Neural cell (in vitro differentiated cells): ENCODE data around the gene MECR. TPM values are rescaled to one million over a fixed set of nuclear protein-coding genes. Genes with fewer than 3 reads are reported as not detected.

ENCODE experiments used
- H2AFZ ChIP-seq: fragments of 200-600, 300-800 bp; sonication (generic), shearing (Covaris generic); 2 replicates; pipeline ENCODE4 v1.6.0; 2014; ENCODE audit warnings: low read depth, mild to moderate bottlenecking, antibody characterized with exemption, low read length, moderate library complexity
- H3F3A ChIP-seq: fragments of 200-600 bp; shearing (Covaris generic); 2 replicates; pipeline ENCODE4 v1.6.1; 2016; ENCODE audit warnings: mild to moderate bottlenecking, moderate library complexity, mixed read lengths, antibody characterized with exemption, low read length; ENCODE audit not compliant: insufficient read depth, poor library complexity, severe bottlenecking
- H3K27ac ChIP-seq: fragments of 200-600, 300-800 bp; sonication (generic), shearing (Covaris generic); 2 replicates; pipeline ENCODE4 v1.5.1; 2014; ENCODE audit warnings: mild to moderate bottlenecking, low read length, moderate library complexity
- H3K27me3 ChIP-seq: fragments of 300-800, 200-600 bp; sonication (generic), shearing (Covaris generic); 2 replicates; pipeline ENCODE4 v1.6.0; 2014; ENCODE audit warnings: mild to moderate bottlenecking, low read depth, low read length, moderate library complexity; ENCODE audit not compliant: insufficient read depth
- H3K36me3 ChIP-seq: fragments of 300-800, 200-600 bp; sonication (generic), shearing (Covaris generic); 2 replicates; pipeline ENCODE4 v1.5.1; 2014; ENCODE audit warnings: mild to moderate bottlenecking, antibody characterized with exemption, low read length, moderate library complexity; ENCODE audit not compliant: insufficient read depth
- H3K4me2 ChIP-seq: fragments of 300-800, 200-600 bp; sonication (generic), shearing (Covaris generic); 2 replicates; pipeline ENCODE4 v1.6.0; 2014; ENCODE audit warnings: mild to moderate bottlenecking, low read length
- H3K4me3 ChIP-seq: fragments of 300-800, 200-600 bp; sonication (generic), shearing (Covaris generic); 2 replicates; pipeline ENCODE4 v1.5.1; 2014; ENCODE audit warnings: mild to moderate bottlenecking, low read length, moderate library complexity
- H3K79me2 ChIP-seq: fragments of 200-600 bp; shearing (Covaris generic); replicated peaks from 2 replicates; pipeline ENCODE4 v1.6.0; 2014; ENCODE audit warnings: mild to moderate bottlenecking, low read length, moderate library complexity; ENCODE audit not compliant: insufficient read depth
- H3K9ac ChIP-seq: fragments of 300-800, 200-600 bp; sonication (generic), shearing (Covaris generic); 2 replicates; pipeline ENCODE4 v1.6.1; 2016; ENCODE audit warnings: mild to moderate bottlenecking, low read length, mixed read lengths
- H3K9me2 ChIP-seq: fragments of 200-600 bp; shearing (Covaris generic); 2 replicates; pipeline ENCODE4 v1.6.1; 2016; ENCODE audit warnings: mild to moderate bottlenecking, low read length, mixed read lengths; ENCODE audit not compliant: insufficient read depth
- H3K9me3 ChIP-seq: fragments of 200-600, 300-800 bp; sonication (generic), shearing (Covaris generic); 2 replicates; pipeline ENCODE4 v1.6.1; 2016; ENCODE audit warnings: mild to moderate bottlenecking, mixed run types, low read length, moderate library complexity, mixed read lengths
- H4K20me1 ChIP-seq: fragments of 200-600 bp; shearing (Covaris generic); 2 replicates; pipeline ENCODE4 v1.6.1; 2016; ENCODE audit warnings: mild to moderate bottlenecking, mixed run types; ENCODE audit not compliant: insufficient read depth
- CTCF ChIP-seq: fragments of 450-650 bp; IDR thresholded peaks from 2 replicates; pipeline ENCODE4 v1.5.1; 2014; ENCODE audit warnings: antibody characterized with exemption, mild to moderate bottlenecking, moderate library complexity; ENCODE audit not compliant: poor library complexity, severe bottlenecking
- EP300 ChIP-seq: fragments of 450-650 bp; conservative IDR thresholded peaks from 2 replicates; pipeline ENCODE4 v1.6.1; 2014; ENCODE audit warnings: antibody characterized with exemption, mild to moderate bottlenecking, moderate library complexity; ENCODE audit not compliant: poor library complexity, severe bottlenecking
- EZH2 ChIP-seq: fragments of 200-600, 300-800 bp; shearing (Covaris generic), sonication (generic); IDR thresholded peaks from 2 replicates; pipeline ENCODE4 v1.6.1; 2014; ENCODE audit warnings: antibody characterized with exemption, low read length, borderline replicate concordance, mild to moderate bottlenecking; ENCODE audit not compliant: insufficient read depth, poor library complexity, severe bottlenecking
- POLR2AphosphoS5 ChIP-seq: IDR thresholded peaks from 2 replicates; pipeline ENCODE4 v1.6.1; 2012
- RAD21 ChIP-seq: fragments of 450-650 bp; conservative IDR thresholded peaks from 2 replicates; pipeline ENCODE4 v1.6.1; 2014; ENCODE audit warnings: antibody characterized with exemption, mild to moderate bottlenecking, moderate library complexity
- SMC3 ChIP-seq: fragments of 450-650 bp; conservative IDR thresholded peaks from 2 replicates; pipeline ENCODE4 v1.6.1; 2014; ENCODE audit warnings: antibody characterized with exemption, mild to moderate bottlenecking, moderate library complexity; ENCODE audit not compliant: poor library complexity
- TAF1 ChIP-seq: IDR thresholded peaks from 2 replicates; pipeline ENCODE4 v1.6.1; 2012; ENCODE audit warnings: low read depth
- polyA plus RNA-seq: library from polyadenylated mRNA; depleted of rRNA; stranded (reverse); fragments of >200 nt; gene quantifications from 2 replicates; pipeline ENCODE4 v1.2.3, GENCODE V29; 2014
- TF ChIP-seq, protein P1 (sequence below): IDR thresholded peaks from 2 replicates; pipeline ENCODE4 v1.6.1; 2012; ENCODE audit warnings: borderline replicate concordance

The MECR gene
- polyA plus RNA-seq, 1 donor from 2014 or later, result 14.0 TPM

GRCh38 chr1:29249170-29249691, 18.5 kb upstream of the MECR start:
- no peak overlapping the region for H3K27ac ChIP-seq
- H3K9me3 ChIP-seq, result no peaks in the 10 kb centered on the region
- no peak overlapping the region for H3K9ac ChIP-seq
- H3K79me2 ChIP-seq, result no peaks in the 10 kb centered on the region
- H3K4me3 ChIP-seq, result peak overlapping the region; percentile 22
- H3F3A ChIP-seq, result no peaks in the 10 kb centered on the region
- H3K9me2 ChIP-seq, result no peaks in the 10 kb centered on the region
- H3K4me2 ChIP-seq, result no peak overlapping the region
- no peaks in the 10 kb centered on the region for H3K27me3 ChIP-seq
- no peak for TF ChIP-seq RAD21
- TF ChIP-seq SMC3, result no peak
- H2AFZ ChIP-seq, result no peak overlapping the region
- no peaks in the 10 kb centered on the region for H3K36me3 ChIP-seq
- H4K20me1 ChIP-seq, result no peaks in the 10 kb centered on the region

DNA sequence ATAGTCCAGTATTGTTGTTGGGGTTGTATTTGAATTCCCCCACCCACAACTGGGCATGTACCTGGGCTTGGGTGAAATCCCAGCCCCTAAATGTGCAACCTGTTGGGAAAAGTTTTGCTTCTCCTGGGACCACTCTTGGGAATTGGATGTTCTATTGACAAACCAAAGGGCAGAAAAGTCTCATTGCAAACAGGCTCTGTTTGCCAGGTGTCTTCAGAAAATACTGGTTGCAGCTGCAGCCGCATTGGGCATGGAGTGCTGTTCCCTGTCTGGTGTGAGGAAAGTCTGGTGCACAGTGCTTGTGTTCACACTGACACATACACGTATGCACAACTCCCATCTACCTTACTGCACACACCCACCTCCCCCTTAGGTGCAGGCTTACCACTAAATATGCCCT, 17.7 kb upstream of the MECR start:
- no peaks in the 10 kb centered on the region for H3K9me3 ChIP-seq
- no peak overlapping the region for H2AFZ ChIP-seq
- no peaks in the 10 kb centered on the region for H4K20me1 ChIP-seq
- H3K36me3 ChIP-seq, result no peaks in the 10 kb centered on the region
- no peak overlapping the region for H3K4me2 ChIP-seq
- no peak overlapping the region for H3K27ac ChIP-seq
- no peaks in the 10 kb centered on the region for H3F3A ChIP-seq
- no peaks in the 10 kb centered on the region for H3K27me3 ChIP-seq
- H3K9me2 ChIP-seq, result no peaks in the 10 kb centered on the region
- TF ChIP-seq, protein P1, sequence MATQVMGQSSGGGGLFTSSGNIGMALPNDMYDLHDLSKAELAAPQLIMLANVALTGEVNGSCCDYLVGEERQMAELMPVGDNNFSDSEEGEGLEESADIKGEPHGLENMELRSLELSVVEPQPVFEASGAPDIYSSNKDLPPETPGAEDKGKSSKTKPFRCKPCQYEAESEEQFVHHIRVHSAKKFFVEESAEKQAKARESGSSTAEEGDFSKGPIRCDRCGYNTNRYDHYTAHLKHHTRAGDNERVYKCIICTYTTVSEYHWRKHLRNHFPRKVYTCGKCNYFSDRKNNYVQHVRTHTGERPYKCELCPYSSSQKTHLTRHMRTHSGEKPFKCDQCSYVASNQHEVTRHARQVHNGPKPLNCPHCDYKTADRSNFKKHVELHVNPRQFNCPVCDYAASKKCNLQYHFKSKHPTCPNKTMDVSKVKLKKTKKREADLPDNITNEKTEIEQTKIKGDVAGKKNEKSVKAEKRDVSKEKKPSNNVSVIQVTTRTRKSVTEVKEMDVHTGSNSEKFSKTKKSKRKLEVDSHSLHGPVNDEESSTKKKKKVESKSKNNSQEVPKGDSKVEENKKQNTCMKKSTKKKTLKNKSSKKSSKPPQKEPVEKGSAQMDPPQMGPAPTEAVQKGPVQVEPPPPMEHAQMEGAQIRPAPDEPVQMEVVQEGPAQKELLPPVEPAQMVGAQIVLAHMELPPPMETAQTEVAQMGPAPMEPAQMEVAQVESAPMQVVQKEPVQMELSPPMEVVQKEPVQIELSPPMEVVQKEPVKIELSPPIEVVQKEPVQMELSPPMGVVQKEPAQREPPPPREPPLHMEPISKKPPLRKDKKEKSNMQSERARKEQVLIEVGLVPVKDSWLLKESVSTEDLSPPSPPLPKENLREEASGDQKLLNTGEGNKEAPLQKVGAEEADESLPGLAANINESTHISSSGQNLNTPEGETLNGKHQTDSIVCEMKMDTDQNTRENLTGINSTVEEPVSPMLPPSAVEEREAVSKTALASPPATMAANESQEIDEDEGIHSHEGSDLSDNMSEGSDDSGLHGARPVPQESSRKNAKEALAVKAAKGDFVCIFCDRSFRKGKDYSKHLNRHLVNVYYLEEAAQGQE, result no peak
- TF ChIP-seq CTCF, result no peak
- TF ChIP-seq TAF1, result no peak
- no peak for TF ChIP-seq EP300
- no peak for TF ChIP-seq POLR2AphosphoS5
- TF ChIP-seq RAD21, result no peak
- no peak for TF ChIP-seq EZH2
- H3K79me2 ChIP-seq, result no peaks in the 10 kb centered on the region
- no peak overlapping the region for H3K9ac ChIP-seq
- H3K4me3 ChIP-seq, result no peak overlapping the region

- no peak for TF ChIP-seq SMC3
- H3K27me3 ChIP-seq, result no peaks in the 10 kb centered on the region
- H4K20me1 ChIP-seq, result no peaks in the 10 kb centered on the region
- no peak overlapping the region for H3K9ac ChIP-seq
- no peak overlapping the region for H3K4me2 ChIP-seq
- H3K9me3 ChIP-seq, result no peaks in the 10 kb centered on the region
- H3K27ac ChIP-seq, result no peak overlapping the region
- H3K79me2 ChIP-seq, result no peaks in the 10 kb centered on the region
- no peaks in the 10 kb centered on the region for H3F3A ChIP-seq
- H3K4me3 ChIP-seq, result no peak overlapping the region
- H2AFZ ChIP-seq, result no peak overlapping the region
- H3K9me2 ChIP-seq, result no peaks in the 10 kb centered on the region
- no peaks in the 10 kb centered on the region for H3K36me3 ChIP-seq
These were observed 17.0 kb upstream of the MECR start for GRCh38 chr1:29247571-29248273.
